Brain microvascular endothelial cell (primary cell): ENCODE data around the gene CEP78.

ENCODE experiments used
- DNase-seq: peaks from one replicate; pipeline ENCODE4 v3.0.0-alpha.2; 2020
- H3K27ac ChIP-seq: fragments of 250-450 bp; sonication (Bioruptor Pico); 2 replicates; pipeline ENCODE4 v1.5.1; 2020; ENCODE audit warnings: mild to moderate bottlenecking, moderate library complexity
- H3K27me3 ChIP-seq: fragments of 250-450 bp; sonication (Bioruptor Pico); replicated peaks from 2 replicates; pipeline ENCODE4 v1.5.1; 2020; ENCODE audit warnings: mild to moderate bottlenecking
- H3K36me3 ChIP-seq: fragments of 250-450 bp; sonication (Bioruptor Pico); replicated peaks from 2 replicates; pipeline ENCODE4 v1.5.1; 2020; ENCODE audit warnings: mild to moderate bottlenecking
- H3K4me3 ChIP-seq: 2 replicates; pipeline ENCODE4 v1.5.1; 2011; ENCODE audit warnings: low read depth, mild to moderate bottlenecking, control low read depth, low read length, moderate library complexity
- CTCF ChIP-seq: IDR thresholded peaks from 2 replicates; pipeline ENCODE4 v1.5.1; 2011; ENCODE audit warnings: low read depth, mild to moderate bottlenecking, moderate library complexity, low read length, control low read depth, inconsistent platforms; ENCODE audit errors: missing control alignments
- in situ Hi-C: cut with HindIII; loops from 2 replicates; pipeline ENCODE4 v1.10.0; 2017; ENCODE audit warnings: low sequenced_read_pairs, low pct_ligation_motif_present

CEP78 gene

DNA sequence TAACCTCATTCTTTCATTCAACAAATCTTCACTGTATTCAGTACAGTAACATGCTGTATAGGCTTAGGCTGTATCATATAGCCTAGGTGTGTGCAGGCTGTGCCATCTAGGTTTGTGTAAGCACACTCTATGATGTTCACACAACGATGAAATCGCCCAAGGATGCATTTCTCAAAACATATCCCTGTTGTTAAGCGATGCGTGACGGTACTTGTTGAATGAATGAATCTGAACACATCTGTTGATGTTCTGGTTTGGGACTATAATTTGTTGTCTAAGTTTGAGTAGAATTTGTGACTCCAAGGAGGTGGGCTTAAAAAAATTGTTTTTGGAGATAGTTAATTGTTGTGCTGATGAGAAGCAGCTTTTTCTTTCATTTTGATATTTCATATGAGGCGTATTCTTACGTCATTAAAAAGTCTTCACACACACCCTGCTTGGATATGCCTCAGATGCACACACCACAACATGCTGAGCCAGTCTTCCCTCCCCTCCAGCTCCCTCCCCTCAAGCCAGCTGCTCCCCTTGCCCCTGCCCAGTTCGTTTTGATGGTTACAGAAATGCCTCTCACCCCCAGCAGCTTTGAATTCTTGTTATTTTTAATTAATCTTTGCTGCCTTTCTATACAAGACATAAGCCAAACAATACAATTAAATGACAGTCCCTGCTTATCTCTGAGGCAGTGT is 55.5 kb downstream of the CEP78 start:
- no peak overlapping the region for H3K4me3 ChIP-seq
- H3K27ac ChIP-seq: no peak overlapping the region
- H3K36me3 ChIP-seq: no peaks in the 10 kb centered on the region
- TF ChIP-seq CTCF: no peak
- H3K27me3 ChIP-seq: no peaks in the 10 kb centered on the region
- in situ Hi-C loops: no loop called here
- no peak for DNase-seq

GRCh38 chr9:78292026-78292425 is 56.2 kb downstream of the CEP78 start:
- no peaks in the 10 kb centered on the region for H3K27me3 ChIP-seq
- no peak for TF ChIP-seq CTCF
- in situ Hi-C loops: no loop called here
- H3K36me3 ChIP-seq: no peaks in the 10 kb centered on the region
- no peak overlapping the region for H3K4me3 ChIP-seq
- no peak for DNase-seq
- H3K27ac ChIP-seq: no peak overlapping the region

- no peaks in the 10 kb centered on the region for H3K27me3 ChIP-seq
- DNase-seq: no peak
- no peak overlapping the region for H3K4me3 ChIP-seq
- in situ Hi-C loops: no loop called here
- no peak overlapping the region for H3K27ac ChIP-seq
- no peak for TF ChIP-seq CTCF
- no peaks in the 10 kb centered on the region for H3K36me3 ChIP-seq
These were observed 57.0 kb downstream of the CEP78 start for GRCh38 chr9:78292716-78293497.

DNA sequence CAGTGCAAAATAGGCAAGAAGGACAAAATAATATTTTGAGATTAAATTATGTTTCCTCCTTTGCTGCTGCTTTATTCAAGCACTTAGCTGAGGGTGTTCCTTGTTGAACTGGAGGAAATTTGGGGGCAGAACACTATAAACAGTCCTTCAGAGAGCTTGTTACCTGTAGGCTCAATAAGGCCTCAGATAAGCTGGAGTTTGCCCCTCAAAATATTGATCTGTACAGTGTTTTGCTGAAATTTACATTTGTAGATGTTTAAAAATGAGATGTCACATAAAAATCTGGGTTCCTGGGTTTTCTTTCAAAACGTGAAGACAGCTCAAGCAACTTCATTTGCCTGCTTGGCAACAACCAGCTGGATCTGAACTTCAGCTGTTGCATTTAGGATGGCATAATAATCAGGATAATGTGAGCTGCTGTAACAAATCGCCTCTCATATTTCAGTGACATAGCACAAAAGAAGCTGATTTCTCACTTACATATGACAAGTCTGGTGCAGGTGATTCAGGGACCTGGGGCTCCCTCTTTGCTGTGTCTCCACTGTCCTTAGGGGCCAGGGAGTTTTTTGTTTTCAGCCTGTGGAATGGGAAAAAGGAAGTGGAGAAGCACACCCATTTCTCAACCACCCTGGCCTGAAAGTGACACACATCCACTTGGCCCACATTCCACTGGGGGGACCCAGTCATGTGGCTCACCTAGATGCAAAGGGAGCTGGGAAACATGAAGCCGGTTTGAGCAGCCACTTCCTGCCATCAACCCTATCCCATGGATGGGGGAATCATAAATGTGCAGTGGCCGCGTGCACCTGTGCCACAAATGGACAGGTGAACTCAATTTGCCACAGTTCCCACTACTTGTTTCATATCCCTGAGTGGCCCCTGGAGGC is 58.7 kb downstream of the CEP78 start:
- H3K27me3 ChIP-seq: no peaks in the 10 kb centered on the region
- no peak overlapping the region for H3K4me3 ChIP-seq
- TF ChIP-seq CTCF: no peak
- no peaks in the 10 kb centered on the region for H3K36me3 ChIP-seq
- in situ Hi-C loops: no loop called here
- no peak overlapping the region for H3K27ac ChIP-seq
- no peak for DNase-seq

DNA sequence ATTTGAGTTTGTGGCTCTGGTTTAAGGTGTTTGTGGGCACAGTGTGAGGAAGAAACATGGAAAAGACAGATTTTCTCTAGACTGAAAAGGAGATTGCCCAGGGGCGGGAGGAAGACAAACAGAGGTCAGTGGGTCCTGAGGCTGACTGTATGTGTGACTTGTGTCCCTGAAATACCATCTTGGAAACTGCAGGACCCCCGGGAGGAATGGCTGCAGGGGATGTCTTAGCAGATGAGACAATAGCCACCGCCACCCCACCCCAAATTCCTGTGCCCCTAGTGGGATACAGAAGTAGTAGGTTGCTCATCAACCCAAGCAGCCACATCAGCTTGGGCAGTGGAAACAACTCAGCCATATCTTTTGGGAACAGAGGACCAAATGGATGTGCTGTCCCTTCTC is 59.3 kb downstream of the CEP78 start:
- in situ Hi-C loops: no loop called here
- no peaks in the 10 kb centered on the region for H3K27me3 ChIP-seq

More for the DNA sequence above, 59.3 kb downstream of the CEP78 start:
- Histone ChIP-seq H3K4me3 (no peak overlapping the region), H3K36me3 (no peaks in the 10 kb centered on the region), H3K27ac (no peak overlapping the region)
- no peak for TF ChIP-seq CTCF
- DNase-seq: no peak
